Neuronal stem cell (in vitro differentiated cells): Measurements from ENCODE around the gene SPOCK3.

ENCODE experiments used
- DNase-seq: peaks from one replicate; pipeline ENCODE4 v3.0.0-alpha.2; 2013; ENCODE audit warnings: low spot score
- H2AFZ ChIP-seq: one replicate; pipeline ENCODE4 v1.6.1; 2013; ENCODE audit warnings: mild to moderate bottlenecking, low read length, inconsistent platforms
- H2AK5ac ChIP-seq: 2 replicates; pipeline ENCODE4 v1.6.1; 2013; ENCODE audit warnings: low read depth, mild to moderate bottlenecking, inconsistent platforms, low read length, moderate library complexity, mixed read lengths
- H2BK120ac ChIP-seq: 2 replicates; pipeline ENCODE4 v1.6.1; 2013; ENCODE audit warnings: low read depth, mild to moderate bottlenecking, inconsistent platforms, low read length, moderate library complexity, mixed read lengths
- H2BK12ac ChIP-seq: one replicate; pipeline ENCODE4 v1.6.1; 2013; ENCODE audit warnings: low read length, inconsistent platforms
- H2BK15ac ChIP-seq: 2 replicates; pipeline ENCODE4 v1.6.1; 2013; ENCODE audit warnings: mild to moderate bottlenecking, low read length, inconsistent platforms, mixed read lengths
- H2BK5ac ChIP-seq: one replicate; pipeline ENCODE4 v1.6.1; 2013; ENCODE audit warnings: inconsistent platforms, mild to moderate bottlenecking, low read length, moderate library complexity
- H3K14ac ChIP-seq: one replicate; pipeline ENCODE4 v1.6.1; 2013; ENCODE audit warnings: low read length, inconsistent platforms
- H3K18ac ChIP-seq: 2 replicates; pipeline ENCODE4 v1.6.1; 2013; ENCODE audit warnings: low read length, inconsistent platforms
- H3K23ac ChIP-seq: 2 replicates; pipeline ENCODE4 v1.6.1; 2013; ENCODE audit warnings: low read depth, mild to moderate bottlenecking, mixed read lengths, low read length, inconsistent platforms; ENCODE audit not compliant: poor library complexity
- H3K27ac ChIP-seq: replicated peaks from 3 replicates; pipeline ENCODE4 v1.5.1; 2013; ENCODE audit warnings: low read length, inconsistent platforms
- H3K27me3 ChIP-seq, 3 experiments: 2 replicates each; pipeline ENCODE4 v1.6.1; 2013; ENCODE audit warnings: low read length in 3 of 3, mild to moderate bottlenecking in 2 of 3, inconsistent platforms in 1 of 3, low read depth in 1 of 3, mixed read lengths in 1 of 3, moderate library complexity in 1 of 3; ENCODE audit not compliant: control insufficient read depth in 3 of 3, insufficient read depth in 3 of 3
- H3K36me3 ChIP-seq, 2 donors: replicated peaks in 1 of 2; 2 replicates each; pipeline ENCODE4 v1.6.1; 2013; ENCODE audit warnings: low read length in 2 of 2; ENCODE audit not compliant: control insufficient read depth in 2 of 2, insufficient read depth in 2 of 2
- H3K4ac ChIP-seq: 2 replicates; pipeline ENCODE4 v1.6.1; 2013; ENCODE audit warnings: inconsistent platforms, mild to moderate bottlenecking, low read length, moderate library complexity
- H3K4me1 ChIP-seq, 2 donors: 1 replicate in 1 of 2; 2 replicates in 1 of 2; pipeline ENCODE4 v1.6.1; 2013; ENCODE audit warnings: low read length in 2 of 2, low read depth in 1 of 2; ENCODE audit not compliant: control insufficient read depth in 2 of 2, insufficient read depth in 1 of 2
- H3K4me2 ChIP-seq: one replicate; pipeline ENCODE4 v1.6.1; 2013; ENCODE audit warnings: mild to moderate bottlenecking, low read length, inconsistent platforms; ENCODE audit not compliant: insufficient read depth, poor library complexity, severe bottlenecking
- H3K4me3 ChIP-seq, 2 donors: 2 replicates each; pipeline ENCODE4 v1.5.1; 2013; ENCODE audit warnings: low read length in 2 of 2, mild to moderate bottlenecking in 2 of 2, inconsistent platforms in 1 of 2, moderate library complexity in 1 of 2
- H3K79me1 ChIP-seq: one replicate; pipeline ENCODE4 v1.6.1; 2013; ENCODE audit warnings: low read depth, mild to moderate bottlenecking, inconsistent platforms, low read length, moderate library complexity
- H3K9ac ChIP-seq: one replicate; pipeline ENCODE4 v1.6.1; 2013; ENCODE audit warnings: mild to moderate bottlenecking, low read depth, low read length, inconsistent platforms; ENCODE audit not compliant: poor library complexity
- H3K9me3 ChIP-seq, 2 donors: replicated peaks in 1 of 2; 2 replicates each; pipeline versions ENCODE3 to v1.6.1; 2013; ENCODE audit warnings: low read length in 2 of 2, mild to moderate bottlenecking in 2 of 2, inconsistent platforms in 1 of 2, low read depth in 1 of 2, mixed read lengths in 1 of 2, moderate library complexity in 1 of 2; ENCODE audit not compliant: control insufficient read depth in 2 of 2, insufficient read depth in 1 of 2
- H4K8ac ChIP-seq: one replicate; pipeline ENCODE4 v1.6.1; 2013; ENCODE audit warnings: low read depth, mild to moderate bottlenecking, inconsistent platforms, low read length, moderate library complexity
- H4K91ac ChIP-seq: one replicate; pipeline ENCODE4 v1.6.1; 2013; ENCODE audit warnings: low read length, low read depth, mild to moderate bottlenecking, inconsistent platforms; ENCODE audit not compliant: poor library complexity
- WGBS, 2 donors: extraction: QIAGEN DNeasy Blood & Tissue Kit; methylation state at CpG; one replicate each; pipeline ENCODE4 v1.1.7; 2013; ENCODE audit warnings: missing lambda C conversion rate in 2 of 2, mixed read lengths in 1 of 2; ENCODE audit not compliant: insufficient read length in 2 of 2, insufficient replicate concordance in 1 of 2; ENCODE audit errors: extremely low coverage in 2 of 2; 5-methylcytosine and 5-hydroxymethylcytosine counted together

SPOCK3 gene

DNA sequence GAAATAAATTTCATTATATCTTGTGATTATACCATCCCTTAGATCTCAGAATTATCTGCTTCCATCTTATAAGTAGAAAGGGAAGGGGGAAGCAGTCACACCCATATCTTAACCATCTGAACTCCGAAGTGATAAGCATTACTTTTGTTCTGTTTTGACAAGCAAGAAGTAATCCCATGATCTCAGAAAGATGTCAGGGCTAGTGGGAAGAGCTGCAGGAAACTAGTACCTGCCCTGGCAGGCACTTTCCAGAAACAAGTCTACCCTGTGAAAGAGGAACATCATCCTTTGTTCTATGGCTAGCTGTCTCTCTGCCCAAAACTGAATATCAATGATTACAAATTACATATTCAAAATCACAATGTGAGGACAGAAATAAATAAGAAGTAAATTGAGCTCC, 244.4 kb downstream of the SPOCK3 start:
- no CpG with 5 or more reads among the region's 1 CpG for WGBS, 2 donors
- H2BK5ac ChIP-seq = no peak overlapping the region
- H3K4me3 ChIP-seq = no peak overlapping the region
- H3K79me1 ChIP-seq = no peaks in the 10 kb centered on the region
- H4K91ac ChIP-seq = no peak overlapping the region
- no peaks in the 10 kb centered on the region for H3K9me3 ChIP-seq
- H3K27me3 ChIP-seq = no peaks in the 10 kb centered on the region
- H2BK15ac ChIP-seq = no peak overlapping the region
- H3K23ac ChIP-seq = no peak overlapping the region
- no peak overlapping the region for H3K9ac ChIP-seq
- H3K4ac ChIP-seq = no peak overlapping the region
- no peak overlapping the region for H4K8ac ChIP-seq
- no peak for DNase-seq
- H2BK120ac ChIP-seq = no peak overlapping the region
- no peak overlapping the region for H3K18ac ChIP-seq
- no peaks in the 10 kb centered on the region for H3K4me1 ChIP-seq
- H3K4me2 ChIP-seq = no peak overlapping the region
- no peak overlapping the region for H2BK12ac ChIP-seq
- no peak overlapping the region for H3K14ac ChIP-seq
- no peaks in the 10 kb centered on the region for H3K36me3 ChIP-seq
- no peak overlapping the region for H3K27ac ChIP-seq
- H2AFZ ChIP-seq = no peak overlapping the region
- no peak overlapping the region for H2AK5ac ChIP-seq

DNA sequence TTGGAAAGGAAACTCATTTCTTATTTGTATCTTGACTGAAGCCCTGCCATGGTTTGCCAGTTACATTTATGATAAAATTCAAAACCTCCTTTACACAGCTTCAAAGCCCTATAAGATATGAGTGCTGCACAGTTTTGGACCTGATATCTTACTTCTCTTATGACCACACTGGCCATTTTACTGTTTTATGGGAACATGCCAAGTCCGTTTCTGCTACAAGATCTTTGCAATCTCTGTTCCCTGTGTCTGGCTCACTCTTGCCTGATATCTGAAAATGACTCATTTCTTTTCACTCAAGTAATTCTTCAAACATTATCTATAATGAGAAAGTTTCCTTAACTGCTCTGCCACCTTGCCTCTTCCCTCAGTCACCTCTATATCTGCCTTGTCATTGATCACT, 247.3 kb downstream of the SPOCK3 start:
- Histone ChIP-seq H3K4me2 (no peak overlapping the region), H3K4me1 (no peaks in the 10 kb centered on the region), H4K8ac (no peak overlapping the region), H4K91ac (no peak overlapping the region), H3K14ac (no peak overlapping the region), H2BK5ac (no peak overlapping the region), H3K36me3 (no peaks in the 10 kb centered on the region), H2BK12ac (no peak overlapping the region), H3K27ac (no peak overlapping the region), H2BK120ac (no peak overlapping the region), H3K23ac (no peak overlapping the region), H3K27me3 (no peaks in the 10 kb centered on the region), H2AK5ac (no peak overlapping the region), H3K9me3 (no peaks in the 10 kb centered on the region), H2BK15ac (no peak overlapping the region), H3K4me3 (no peak overlapping the region), H3K4ac (no peak overlapping the region), H2AFZ (no peak overlapping the region), H3K18ac (no peak overlapping the region), H3K79me1 (no peaks in the 10 kb centered on the region), H3K9ac (no peak overlapping the region)
- WGBS, 2 donors = no CpG with 5 or more reads among the region's 1 CpG
- no peak for DNase-seq

DNA sequence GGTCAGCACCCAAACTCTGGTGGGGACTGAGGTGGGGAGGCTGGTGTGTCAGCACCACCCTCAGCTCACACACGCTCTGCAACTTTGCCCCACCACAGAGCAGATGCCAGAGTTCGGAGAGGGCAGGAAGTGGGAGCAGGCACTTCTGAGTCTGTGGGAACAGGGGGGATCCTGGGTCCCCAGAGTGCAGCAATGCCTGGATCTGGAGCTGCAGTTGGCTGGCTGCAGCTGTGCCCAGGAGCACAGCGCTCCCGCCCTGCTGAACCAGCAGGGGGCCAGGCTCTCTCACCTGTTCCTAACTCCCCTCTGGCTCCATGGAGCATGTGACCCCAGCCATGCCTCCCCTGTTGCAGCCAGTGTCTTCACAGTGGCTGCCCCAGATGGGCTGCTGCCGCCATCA, 252.4 kb downstream of the SPOCK3 start:
- no CpG with 5 or more reads among the region's 5 CpGs for WGBS, 2 donors

DNA sequence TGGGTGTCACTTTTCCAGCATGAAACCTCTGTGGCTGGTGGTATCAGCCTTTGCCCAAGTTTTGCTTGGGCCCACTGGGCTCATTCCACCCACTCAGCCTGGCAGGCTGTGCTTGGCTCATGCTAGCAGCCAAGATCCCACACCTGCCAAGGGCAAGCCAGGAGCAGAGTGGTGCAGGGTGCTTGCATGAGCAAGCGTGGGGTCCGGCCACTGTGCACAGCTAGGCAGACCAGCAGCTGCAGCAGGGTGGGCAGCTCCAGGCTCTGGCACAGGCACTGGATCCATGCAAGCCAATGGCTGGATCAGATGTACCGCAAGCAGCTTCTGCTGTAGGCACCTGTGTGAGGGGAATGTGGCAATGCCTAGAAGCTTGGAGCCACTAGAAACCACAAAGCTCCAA, 253.9 kb downstream of the SPOCK3 start:
- Histone ChIP-seq H3K27ac (no peak overlapping the region), H3K23ac (no peak overlapping the region), H4K8ac (no peak overlapping the region), H3K4me1 (no peaks in the 10 kb centered on the region), H2BK120ac (no peak overlapping the region), H2AFZ (no peak overlapping the region), H4K91ac (no peak overlapping the region), H2AK5ac (no peak overlapping the region), H2BK12ac (peak overlapping the region; percentile 88), H3K4me3 (no peak overlapping the region), H3K14ac (no peak overlapping the region), H3K18ac (no peak overlapping the region), H3K27me3 (no peaks in the 10 kb centered on the region), H3K36me3 (no peaks in the 10 kb centered on the region), H3K4me2 (no peak overlapping the region), H3K4ac (no peak overlapping the region), H3K79me1 (no peaks in the 10 kb centered on the region), H3K9ac (no peak overlapping the region), H3K9me3 (peaks cover 0 to 4% of the 10 kb centered on the region in 2 donors), H2BK15ac (no peak overlapping the region), H2BK5ac (no peak overlapping the region)
- no peak for DNase-seq
- WGBS, 2 donors = no CpG with 5 or more reads among the region's 3 CpGs

More for the DNA sequence above, 252.4 kb downstream of the SPOCK3 start:
- peaks cover 0 to 4% of the 10 kb centered on the region in 2 donors for H3K9me3 ChIP-seq
- no peak overlapping the region for H3K9ac ChIP-seq
- H3K79me1 ChIP-seq = no peaks in the 10 kb centered on the region
- H2BK15ac ChIP-seq = no peak overlapping the region
- H3K4me1 ChIP-seq = no peaks in the 10 kb centered on the region
- H4K8ac ChIP-seq = no peak overlapping the region
- no peak overlapping the region for H2AFZ ChIP-seq
- no peak overlapping the region for H4K91ac ChIP-seq
- H2BK12ac ChIP-seq = no peak overlapping the region
- no peak overlapping the region for H3K14ac ChIP-seq
- H3K4me3 ChIP-seq = peak overlapping the region in 1 of 2 donors; percentile 29
- peak overlapping the region; percentile 57 for H3K18ac ChIP-seq
- H2AK5ac ChIP-seq = no peak overlapping the region
- H3K23ac ChIP-seq = peak overlapping the region; percentile 89
- H3K4ac ChIP-seq = no peak overlapping the region
- no peaks in the 10 kb centered on the region for H3K27me3 ChIP-seq
- H2BK120ac ChIP-seq = no peak overlapping the region
- H3K4me2 ChIP-seq = no peak overlapping the region
- DNase-seq = no peak
- H2BK5ac ChIP-seq = peak overlapping the region; percentile 53
- no peak overlapping the region for H3K27ac ChIP-seq
- no peaks in the 10 kb centered on the region for H3K36me3 ChIP-seq
